PC-3 (cell line): ENCODE results near the gene TUBA4B.

Source experiments
- CTCF ChIP-seq: fragments of 300-600 bp; sonication (generic); conservative IDR thresholded peaks from 2 replicates; pipeline ENCODE4 v1.5.1; 2017; ENCODE audit warnings: antibody characterized with exemption, low read depth, mild to moderate bottlenecking, low read length
- EZH2 ChIP-seq: fragments of 300-600 bp; sonication (generic); IDR thresholded peaks from one replicate; pipeline ENCODE4 v1.6.1; 2017; ENCODE audit warnings: antibody characterized with exemption, mild to moderate bottlenecking, low read length; ENCODE audit not compliant: unreplicated experiment
- EZH2phosphoT487 ChIP-seq: fragments of 300-600 bp; sonication (generic); IDR thresholded peaks from 2 replicates; pipeline ENCODE4 v1.6.1; 2018; ENCODE audit warnings: mild to moderate bottlenecking, antibody characterized with exemption, low read length, borderline replicate concordance

- TF ChIP-seq EZH2phosphoT487 (no peak), EZH2 (no peak), CTCF (no peak)
Measured at GRCh38 chr2:219243291-219243761, 9.7 kb upstream of the TUBA4B start.
